NCI-H128 (cell line): ENCODE measurements around the gene CERK.
"Not testable (repeated sequence)": the region's sequence is repeated elsewhere in the genome, so short reads cannot be mapped to it uniquely, and the experiment has no call there.

Experiments used
- DNase-seq: peaks from one replicate; lab custom pipeline; 2025; ENCODE audit not compliant: unreplicated experiment; lab: John Stamatoyannopoulos, UW

Gene CERK

GRCh38 chr22:46650078-46650810 lies 87.8 kb downstream of the CERK start:
- DNase-seq = no peak

- no peak for DNase-seq
Measured at GRCh38 chr22:46649141-46650077, 88.6 kb downstream of the CERK start.

GRCh38 chr22:46648225-46648820 lies 89.7 kb downstream of the CERK start:
- DNase-seq = not testable (repeated sequence)

- DNase-seq = no peak
Measured at GRCh38 chr22:46646531-46647215, 91.4 kb downstream of the CERK start.

GRCh38 chr22:46642840-46643480 lies 95.1 kb downstream of the CERK start:
- not testable (repeated sequence) for DNase-seq

GRCh38 chr22:46641811-46642266 lies 96.2 kb downstream of the CERK start:
- DNase-seq = no peak

GRCh38 chr22:46640293-46641055 lies 97.6 kb downstream of the CERK start:
- DNase-seq = no peak

GRCh38 chr22:46639843-46640242 lies 98.2 kb downstream of the CERK start:
- DNase-seq = no peak

- DNase-seq = no peak
Measured at GRCh38 chr22:46638601-46639431, 99.2 kb downstream of the CERK start.

- no peak for DNase-seq
Measured at GRCh38 chr22:46637711-46638600, 100.1 kb downstream of the CERK start.

GRCh38 chr22:46636221-46637002 lies 101.6 kb downstream of the CERK start:
- DNase-seq = no peak

- DNase-seq = no peak
Measured at GRCh38 chr22:46635756-46636155, 102.3 kb downstream of the CERK start.

GRCh38 chr22:46634973-46635685 lies 102.9 kb downstream of the CERK start:
- DNase-seq = not testable (repeated sequence)
